ENCODE measurements around the gene CTTN.

DNA sequence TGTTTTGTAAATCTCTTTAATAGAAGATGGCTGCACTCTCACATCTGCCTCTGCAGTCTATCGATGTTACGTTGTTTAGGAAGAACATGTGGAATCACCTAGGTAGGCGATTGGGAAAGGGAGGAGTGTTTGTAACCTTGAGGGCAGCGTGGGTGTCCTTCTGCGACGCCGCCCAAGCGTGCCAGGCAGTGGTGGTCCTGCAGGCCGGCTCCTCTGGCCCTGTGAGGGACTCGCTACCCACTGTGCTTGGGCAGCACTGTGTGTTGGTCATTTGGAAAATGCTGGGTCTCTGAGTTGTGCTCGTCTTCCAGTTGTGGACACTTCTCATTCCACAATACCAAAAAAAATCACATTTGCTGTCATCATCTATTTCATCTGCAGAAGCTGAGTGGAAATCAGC is 29.1 kb downstream of the CTTN start:
- TF ChIP-seq EZH2 (IDR thresholded peaks at IDR 0.05; ENCODE audit: borderline replicate concordance, control insufficient read depth, low read depth, low read length) (no peak), POLR2AphosphoS5 (IDR thresholded peaks at IDR 0.05; ENCODE audit: low read length) (no peak), SUZ12 (IDR thresholded peaks at IDR 0.05; ENCODE audit: unreplicated experiment) (no peak), RAD21 (IDR thresholded peaks at IDR 0.05; ENCODE audit: insufficient read depth, low read depth, low read length) (no peak), TCF12 (IDR thresholded peaks at IDR 0.05; ENCODE audit: low read depth, low read length) (no peak), RB1 (IDR thresholded peaks at IDR 0.05; ENCODE audit: borderline replicate concordance) (no peak), CTCF (IDR thresholded peaks at IDR 0.05 in 2 of 3, conservative IDR thresholded peaks at IDR 0.05 in 1 of 3; ENCODE audit: control insufficient read depth in 2 of 3, extremely low read depth in 1 of 3, insufficient read depth in 1 of 3, low read depth in 3 of 3, low read length in 3 of 3) (no peak), BHLHE40 (IDR thresholded peaks at IDR 0.05; ENCODE audit: borderline replicate concordance in 1 of 2, low read depth in 2 of 2, low read length in 1 of 2) (no peak), MYC (IDR thresholded peaks at IDR 0.05; ENCODE audit: insufficient read depth, insufficient read length, insufficient replicate concordance, low read length, severe bottlenecking) (no peak), EGR1 (IDR thresholded peaks at IDR 0.05; ENCODE audit: borderline replicate concordance in 1 of 2, low read depth in 2 of 2, low read length in 2 of 2) (no peak), ZBTB11 (CRISPR knock-in tag; IDR thresholded peaks at IDR 0.05) (no peak), GABPA (IDR thresholded peaks at IDR 0.05; ENCODE audit: low read depth) (no peak)
- TF ChIP-seq, protein P1, sequence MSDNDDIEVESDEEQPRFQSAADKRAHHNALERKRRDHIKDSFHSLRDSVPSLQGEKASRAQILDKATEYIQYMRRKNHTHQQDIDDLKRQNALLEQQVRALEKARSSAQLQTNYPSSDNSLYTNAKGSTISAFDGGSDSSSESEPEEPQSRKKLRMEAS (IDR thresholded peaks at IDR 0.05; ENCODE audit: low read depth, low read length), result no peak
